ENCODE results near the gene R3HDM1. TPM values are rescaled to one million over a fixed set of nuclear protein-coding genes. Genes with fewer than 3 reads are reported as not detected.
"Not testable (repeated sequence)": the region's sequence is repeated elsewhere in the genome, so short reads cannot be mapped to it uniquely, and the experiment has no call there.

The R3HDM1 gene
- total RNA-seq, 2 experiments from 2014 or later: 61.9 to 73.1 TPM

DNA sequence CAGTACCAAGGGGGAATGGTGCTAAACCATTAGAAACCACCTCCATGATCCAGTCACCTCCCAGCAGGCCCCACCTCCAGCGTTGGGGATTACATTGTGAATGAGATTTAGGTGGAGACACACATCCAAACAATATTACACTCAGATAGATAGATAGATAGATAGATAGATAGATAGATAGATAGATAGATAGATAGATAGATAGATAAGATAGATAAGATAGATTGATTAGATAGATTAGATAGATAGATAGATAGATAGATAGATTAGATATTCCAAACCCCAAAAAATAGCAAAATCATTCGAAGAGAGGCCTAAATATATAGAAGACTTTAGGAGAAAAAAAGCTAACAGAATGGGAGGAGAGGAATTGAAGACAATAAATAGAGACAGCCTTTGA, 167.6 kb downstream of the R3HDM1 start:
- no peak overlapping the region for H3K4me3 Mint-ChIP-seq
- H3K27me3 Mint-ChIP-seq (ENCODE audit: low read depth): no peaks in the 10 kb centered on the region
- H3K4me1 Mint-ChIP-seq (ENCODE audit: low read depth): peaks cover 1% of the 10 kb centered on the region
- peaks cover 11% of the 10 kb centered on the region for H3K36me3 Mint-ChIP-seq (ENCODE audit: low read depth)
- no peaks in the 10 kb centered on the region for H3K9me3 Mint-ChIP-seq
- intact Hi-C loops (cut with micrococcal nuclease): no loop called here
- H3K27ac Mint-ChIP-seq: no peak overlapping the region
- CTCF ChIA-PET: no interaction called here
- DNase-seq: no peak

DNA sequence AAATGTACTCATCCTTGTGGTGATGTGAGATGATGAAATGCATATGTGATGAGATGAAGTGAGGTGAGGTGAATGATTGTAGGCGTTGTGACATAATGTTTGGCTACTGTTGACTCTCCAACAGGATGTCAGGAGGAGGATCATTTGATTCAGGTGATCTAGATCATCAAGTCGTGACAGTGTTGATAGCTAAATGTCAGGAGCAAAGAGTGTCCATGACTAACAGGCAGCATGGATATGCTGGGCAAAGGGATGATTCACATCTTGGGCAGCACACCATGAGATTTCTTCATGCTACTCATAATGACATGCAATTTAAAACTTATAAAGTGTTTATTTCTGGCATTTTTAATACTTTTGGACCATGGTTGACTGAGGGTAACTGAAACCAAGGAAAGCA, 170.2 kb downstream of the R3HDM1 start:
- H3K4me1 Mint-ChIP-seq (ENCODE audit: low read depth): no peaks in the 10 kb centered on the region
- CTCF ChIA-PET: interaction anchor here (1.2 kb wide), 1 partner anchor 12 kb away, joined by 3 read pairs; no protein-coding TSS in a partner anchor
- no peaks in the 10 kb centered on the region for H3K27me3 Mint-ChIP-seq (ENCODE audit: low read depth)
- H3K36me3 Mint-ChIP-seq (ENCODE audit: low read depth): no peaks in the 10 kb centered on the region
- no peak overlapping the region for H3K4me3 Mint-ChIP-seq
- H3K27ac Mint-ChIP-seq: no peak overlapping the region
- no peaks in the 10 kb centered on the region for H3K9me3 Mint-ChIP-seq
- intact Hi-C loops (cut with micrococcal nuclease): no loop called here
- DNase-seq: no peak

DNA sequence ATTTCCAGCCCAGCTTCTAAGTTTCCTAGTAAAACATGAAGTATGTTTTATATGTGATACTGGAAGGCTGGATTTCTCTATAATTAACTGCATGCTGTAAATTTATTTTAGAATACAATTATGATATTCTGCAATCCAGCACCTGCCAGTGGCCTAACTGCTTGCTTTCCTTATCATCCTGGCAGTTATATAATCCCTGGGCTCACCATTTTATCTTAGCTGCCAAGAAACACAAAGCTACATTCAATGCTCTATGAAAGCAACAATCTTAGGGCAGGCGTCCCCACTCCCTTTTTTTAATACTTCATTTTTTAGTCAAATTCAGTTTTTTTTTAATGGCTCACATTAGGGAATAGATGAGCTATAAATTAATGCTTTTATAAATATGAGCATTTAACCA, 172.0 kb downstream of the R3HDM1 start:
- DNase-seq: no peak
- intact Hi-C loops (cut with micrococcal nuclease): no loop called here
- CTCF ChIA-PET: interaction anchor here (0.7 kb wide), 1 partner anchor 699 kb away, joined by 3 read pairs; no protein-coding TSS in a partner anchor
- no peaks in the 10 kb centered on the region for H3K27me3 Mint-ChIP-seq (ENCODE audit: low read depth)
- no peaks in the 10 kb centered on the region for H3K9me3 Mint-ChIP-seq
- H3K4me1 Mint-ChIP-seq (ENCODE audit: low read depth): no peaks in the 10 kb centered on the region
- H3K36me3 Mint-ChIP-seq (ENCODE audit: low read depth): no peaks in the 10 kb centered on the region
- no peak overlapping the region for H3K4me3 Mint-ChIP-seq
- no peak overlapping the region for H3K27ac Mint-ChIP-seq

DNA sequence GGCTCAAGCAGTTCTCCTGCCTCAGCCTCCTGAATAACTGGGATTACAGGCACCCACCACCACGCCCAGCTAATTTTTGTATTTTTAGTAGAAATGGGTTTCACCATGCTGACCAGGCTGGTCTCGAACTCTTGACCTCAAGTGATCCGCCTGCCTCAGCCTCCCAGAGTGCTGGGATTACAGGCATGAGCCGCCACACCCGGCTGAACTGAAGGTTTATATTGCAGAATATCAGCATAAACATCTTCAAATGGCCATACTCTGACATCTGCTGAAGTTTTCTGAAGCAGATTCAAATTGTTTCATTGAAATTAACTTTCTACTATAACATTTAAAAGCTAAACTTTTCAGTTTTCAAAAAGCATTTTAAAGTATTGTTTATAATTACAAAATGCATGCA, 172.8 kb downstream of the R3HDM1 start:
- H3K27ac Mint-ChIP-seq; DNase-seq; H3K4me1 Mint-ChIP-seq (ENCODE audit: low read depth); H3K27me3 Mint-ChIP-seq (ENCODE audit: low read depth); H3K4me3 Mint-ChIP-seq; H3K9me3 Mint-ChIP-seq; H3K36me3 Mint-ChIP-seq (ENCODE audit: low read depth); intact Hi-C loops (cut with micrococcal nuclease): not testable (repeated sequence)
- CTCF ChIA-PET: interaction anchor here (0.6 to 0.7 kb wide), 2 partner anchors 525 to 715 kb away, joined by 3 read pairs; no protein-coding TSS in a partner anchor

DNA sequence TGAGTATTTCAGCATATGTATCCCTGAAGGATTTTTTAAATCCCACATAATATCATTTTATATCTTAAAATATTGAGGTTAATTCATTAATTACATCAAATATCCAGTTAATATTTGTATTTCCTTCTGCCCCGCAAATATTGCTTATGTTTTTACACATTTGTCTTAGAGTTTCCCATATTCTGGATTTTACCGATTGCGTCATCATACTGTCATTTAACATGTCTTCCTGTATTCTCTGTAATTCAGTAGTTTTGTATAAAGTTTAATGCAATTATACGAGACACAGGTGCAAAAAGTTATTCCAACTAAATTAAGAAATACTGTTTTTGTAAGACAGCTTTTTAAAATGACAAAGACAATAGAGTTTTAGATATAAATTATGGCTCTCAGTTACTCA, 176.9 kb downstream of the R3HDM1 start:
- Mint-ChIP-seq H3K4me3 (no peak overlapping the region), H3K27ac (no peak overlapping the region), H3K4me1 (ENCODE audit: low read depth) (no peaks in the 10 kb centered on the region), H3K36me3 (ENCODE audit: low read depth) (peaks cover 4% of the 10 kb centered on the region), H3K9me3 (no peaks in the 10 kb centered on the region), H3K27me3 (ENCODE audit: low read depth) (no peaks in the 10 kb centered on the region)
- no peak for DNase-seq
- CTCF ChIA-PET: interaction anchor here (0.7 to 4.3 kb wide), 6 partner anchors 49 to 703 kb away, joined by 3 to 36 read pairs (median 10); no protein-coding TSS in a partner anchor
- intact Hi-C loops (cut with micrococcal nuclease): no loop called here

DNA sequence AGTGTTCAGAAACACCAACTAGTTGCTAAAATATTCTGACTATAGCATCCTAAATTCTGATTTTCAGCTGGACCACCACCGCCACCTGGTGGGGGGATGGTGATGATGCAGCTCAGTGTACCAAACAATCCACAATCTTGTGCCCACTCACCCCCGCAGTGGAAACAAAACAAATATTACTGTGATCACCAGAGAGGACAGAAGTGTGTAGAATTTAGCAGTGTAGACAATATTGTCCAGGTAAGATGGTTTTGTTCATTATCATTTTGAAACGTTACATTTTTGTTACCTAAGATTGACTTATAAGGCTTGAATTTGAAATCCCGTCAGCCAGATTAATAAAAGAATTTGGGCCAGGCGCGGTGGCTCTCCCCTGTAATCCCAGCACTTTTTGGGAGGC, 178.7 kb downstream of the R3HDM1 start:
- H3K36me3 Mint-ChIP-seq (ENCODE audit: low read depth): peaks cover 6% of the 10 kb centered on the region
- CTCF ChIA-PET: interaction anchor here (0.5 to 4.3 kb wide), 27 partner anchors 13 to 722 kb away, joined by 3 to 36 read pairs (median 4); partner anchors contain the start of genes R3HDM1 and ZRANB3
- H3K4me1 Mint-ChIP-seq (ENCODE audit: low read depth): no peaks in the 10 kb centered on the region
- H3K27ac Mint-ChIP-seq: no peak overlapping the region
- H3K27me3 Mint-ChIP-seq (ENCODE audit: low read depth): no peaks in the 10 kb centered on the region
- DNase-seq: peak; percentile 82
- intact Hi-C loops (cut with micrococcal nuclease): loop anchor here (1.0 to 5.0 kb wide), 5 partner anchors 179 to 721 kb away; partner anchors contain the start of genes R3HDM1 and ZRANB3
- H3K9me3 Mint-ChIP-seq: no peaks in the 10 kb centered on the region
- H3K4me3 Mint-ChIP-seq: no peak overlapping the region

DNA sequence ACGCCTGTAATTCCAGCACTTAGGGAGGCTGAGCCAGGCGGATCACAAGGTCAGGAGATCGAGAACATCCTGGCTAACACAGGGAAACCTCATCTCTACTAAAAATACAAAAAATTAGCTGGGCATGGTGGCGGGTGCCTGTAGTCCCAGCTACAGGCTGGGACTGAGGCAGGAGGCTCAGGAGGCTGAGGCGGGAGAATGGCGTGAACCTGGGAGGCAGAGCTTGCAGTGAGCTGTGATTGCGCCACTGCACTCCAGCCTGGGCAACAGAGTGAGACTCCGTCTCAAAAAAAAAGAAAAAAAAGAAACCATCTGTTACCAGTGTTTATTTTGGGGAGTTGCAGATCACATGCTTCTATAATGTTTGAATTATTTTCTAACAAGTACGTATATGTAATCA, 183.8 kb downstream of the R3HDM1 start:
- H3K4me1 Mint-ChIP-seq (ENCODE audit: low read depth); H3K36me3 Mint-ChIP-seq (ENCODE audit: low read depth); H3K27ac Mint-ChIP-seq; H3K4me3 Mint-ChIP-seq; intact Hi-C loops (cut with micrococcal nuclease); H3K9me3 Mint-ChIP-seq; CTCF ChIA-PET; DNase-seq; H3K27me3 Mint-ChIP-seq (ENCODE audit: low read depth): not testable (repeated sequence)

DNA sequence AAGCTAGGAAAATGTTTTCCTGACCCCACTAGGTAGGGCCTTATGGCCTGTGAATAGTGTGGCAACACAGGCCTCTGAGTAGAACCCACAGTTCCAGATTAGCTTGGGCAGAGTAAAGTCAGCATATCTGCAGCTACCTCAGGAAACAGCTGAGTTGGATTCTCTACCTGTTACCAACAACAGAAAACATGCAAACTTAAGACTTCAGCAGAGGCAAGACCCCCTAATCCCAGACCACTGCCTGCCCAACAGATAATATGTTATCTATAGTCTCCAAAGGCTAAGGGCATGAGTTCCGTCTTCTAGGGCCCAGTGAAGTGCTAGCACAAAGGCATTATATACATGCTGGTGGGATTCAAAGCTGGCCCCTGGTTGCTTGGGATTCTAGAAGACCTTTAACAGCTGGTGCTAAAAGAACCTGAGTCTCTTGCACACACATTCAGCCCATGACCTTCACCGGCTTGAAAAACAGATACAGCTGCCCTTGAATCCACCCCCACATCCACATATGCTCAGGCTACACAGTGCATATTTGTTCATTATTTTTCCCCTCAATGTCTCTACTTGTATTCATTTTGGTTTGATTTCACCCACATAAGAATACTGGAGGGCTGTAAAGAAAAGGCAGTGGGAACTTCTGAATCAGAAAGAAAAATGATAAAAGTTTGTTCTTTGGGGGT, 196.9 kb downstream of the R3HDM1 start:
- H3K27me3 Mint-ChIP-seq (ENCODE audit: low read depth): no peaks in the 10 kb centered on the region
- no peak for DNase-seq
- no peaks in the 10 kb centered on the region for H3K9me3 Mint-ChIP-seq
- no peak overlapping the region for H3K4me3 Mint-ChIP-seq
- intact Hi-C loops (cut with micrococcal nuclease): no loop called here
- H3K4me1 Mint-ChIP-seq (ENCODE audit: low read depth): no peaks in the 10 kb centered on the region
- CTCF ChIA-PET: interaction anchor here (0.5 to 1.0 kb wide), 3 partner anchors 18 to 69 kb away, joined by 3 read pairs; no protein-coding TSS in a partner anchor
- peaks cover 12% of the 10 kb centered on the region for H3K36me3 Mint-ChIP-seq (ENCODE audit: low read depth)
- H3K27ac Mint-ChIP-seq: no peak overlapping the region

DNA sequence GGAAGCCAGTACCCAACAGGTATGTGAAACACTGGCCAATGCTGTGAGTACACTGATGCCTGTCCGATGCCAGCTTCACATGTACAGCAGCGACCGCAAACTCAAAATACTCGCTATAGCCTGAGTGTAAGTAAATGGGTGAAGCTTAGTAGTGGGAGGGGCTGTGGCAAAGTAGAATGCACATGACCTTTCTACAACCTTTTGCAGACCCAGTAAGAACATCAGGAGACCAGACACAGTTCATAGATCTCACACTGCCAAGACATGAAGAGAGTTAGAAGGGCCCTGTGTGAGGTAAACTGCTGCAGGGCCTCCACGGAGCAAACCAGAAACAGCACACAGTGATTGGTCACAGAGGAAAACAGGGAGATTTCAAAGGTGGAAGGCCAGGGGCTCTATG, 201.3 kb downstream of the R3HDM1 start:
- Mint-ChIP-seq H3K9me3 (no peaks in the 10 kb centered on the region), H3K4me1 (ENCODE audit: low read depth) (no peaks in the 10 kb centered on the region), H3K27me3 (ENCODE audit: low read depth) (no peaks in the 10 kb centered on the region), H3K27ac (no peak overlapping the region), H3K36me3 (ENCODE audit: low read depth) (no peaks in the 10 kb centered on the region), H3K4me3 (no peak overlapping the region)
- intact Hi-C loops (cut with micrococcal nuclease): no loop called here
- CTCF ChIA-PET: interaction anchor here (1.7 kb wide), 1 partner anchor 23 kb away, joined by 6 read pairs; no protein-coding TSS in a partner anchor
- no peak for DNase-seq

DNA sequence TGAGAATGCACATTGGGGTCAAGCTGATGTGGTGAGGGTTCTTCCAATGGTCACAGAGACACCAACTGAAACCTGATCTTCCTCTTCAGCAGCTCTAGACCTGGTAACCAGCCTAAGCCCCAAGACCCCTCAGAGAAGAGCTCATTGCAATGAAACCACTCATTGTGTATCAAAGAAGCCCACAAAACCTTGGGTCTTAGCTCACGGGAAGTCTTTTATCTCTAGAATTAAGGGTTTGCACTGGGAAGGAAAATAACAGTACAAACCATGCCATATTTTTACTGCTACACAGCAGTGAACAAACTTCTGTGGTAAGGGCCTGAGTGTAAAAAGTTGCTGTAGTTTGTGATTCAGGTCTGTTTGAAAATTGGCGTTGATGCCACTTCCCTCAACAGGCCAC, 201.8 kb downstream of the R3HDM1 start:
- CTCF ChIA-PET: interaction anchor here (1.7 kb wide), 1 partner anchor 24 kb away, joined by 6 read pairs; no protein-coding TSS in a partner anchor
- H3K36me3 Mint-ChIP-seq (ENCODE audit: low read depth): no peaks in the 10 kb centered on the region
- no peak overlapping the region for H3K27ac Mint-ChIP-seq
- DNase-seq: no peak
- no peak overlapping the region for H3K4me3 Mint-ChIP-seq
- no peaks in the 10 kb centered on the region for H3K4me1 Mint-ChIP-seq (ENCODE audit: low read depth)
- H3K27me3 Mint-ChIP-seq (ENCODE audit: low read depth): no peaks in the 10 kb centered on the region
- intact Hi-C loops (cut with micrococcal nuclease): no loop called here
- H3K9me3 Mint-ChIP-seq: no peaks in the 10 kb centered on the region

DNA sequence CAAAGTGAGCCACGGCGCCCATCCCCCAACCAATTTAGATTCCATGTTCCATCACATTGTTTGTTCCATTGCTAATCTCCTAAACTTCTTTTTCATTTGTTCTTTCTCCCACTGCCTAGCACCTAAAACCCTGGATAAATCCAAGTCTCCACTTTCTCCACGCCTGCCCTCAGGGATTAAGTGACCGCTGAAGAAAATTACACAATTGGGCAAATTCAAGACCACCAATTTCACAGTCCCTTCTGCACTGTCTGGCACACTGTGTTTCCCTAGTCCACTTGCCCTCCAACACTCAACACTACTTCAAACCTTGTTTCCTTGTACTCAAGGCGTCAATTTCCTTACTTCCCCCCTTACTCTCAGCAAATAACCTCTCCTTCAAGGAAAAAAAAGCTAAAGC, 205.3 kb downstream of the R3HDM1 start:
- CTCF ChIA-PET: no interaction called here
- no peaks in the 10 kb centered on the region for H3K9me3 Mint-ChIP-seq
- intact Hi-C loops (cut with micrococcal nuclease): no loop called here
- no peak overlapping the region for H3K4me3 Mint-ChIP-seq
- H3K4me1 Mint-ChIP-seq (ENCODE audit: low read depth): peaks cover 2% of the 10 kb centered on the region
- no peaks in the 10 kb centered on the region for H3K36me3 Mint-ChIP-seq (ENCODE audit: low read depth)
- no peaks in the 10 kb centered on the region for H3K27me3 Mint-ChIP-seq (ENCODE audit: low read depth)
- DNase-seq: no peak
- no peak overlapping the region for H3K27ac Mint-ChIP-seq

DNA sequence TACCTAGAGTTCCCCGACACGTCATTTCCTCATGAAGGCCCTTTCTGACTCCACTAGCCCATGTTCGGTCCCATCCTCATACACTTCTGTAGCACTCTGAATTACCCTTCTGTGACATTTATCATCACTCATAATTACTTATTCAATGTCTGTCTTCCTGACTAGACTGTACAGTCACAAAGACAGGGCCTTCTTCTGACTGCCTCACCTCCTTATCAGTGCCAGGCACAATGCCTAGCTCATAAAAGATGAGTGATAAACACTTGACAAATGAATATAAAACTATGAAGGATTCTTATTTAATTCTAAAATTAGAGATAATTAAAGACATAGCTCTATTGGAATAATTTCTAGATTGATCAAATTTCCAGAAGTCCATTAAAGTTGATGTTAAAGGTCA, 208.9 kb downstream of the R3HDM1 start:
- H3K27me3 Mint-ChIP-seq (ENCODE audit: low read depth): no peaks in the 10 kb centered on the region
- no peaks in the 10 kb centered on the region for H3K9me3 Mint-ChIP-seq
- no peak for DNase-seq
- H3K36me3 Mint-ChIP-seq (ENCODE audit: low read depth): peaks cover 5% of the 10 kb centered on the region
- CTCF ChIA-PET: interaction anchor here (1.1 to 1.7 kb wide), 2 partner anchors 13 to 57 kb away, joined by 5 to 6 read pairs; no protein-coding TSS in a partner anchor
- intact Hi-C loops (cut with micrococcal nuclease): loop anchor here (5.0 kb wide), 3 partner anchors 247 to 587 kb away; partner anchors contain the start of gene DARS1
- no peak overlapping the region for H3K27ac Mint-ChIP-seq
- no peak overlapping the region for H3K4me3 Mint-ChIP-seq
- H3K4me1 Mint-ChIP-seq (ENCODE audit: low read depth): peaks cover 22% of the 10 kb centered on the region

DNA sequence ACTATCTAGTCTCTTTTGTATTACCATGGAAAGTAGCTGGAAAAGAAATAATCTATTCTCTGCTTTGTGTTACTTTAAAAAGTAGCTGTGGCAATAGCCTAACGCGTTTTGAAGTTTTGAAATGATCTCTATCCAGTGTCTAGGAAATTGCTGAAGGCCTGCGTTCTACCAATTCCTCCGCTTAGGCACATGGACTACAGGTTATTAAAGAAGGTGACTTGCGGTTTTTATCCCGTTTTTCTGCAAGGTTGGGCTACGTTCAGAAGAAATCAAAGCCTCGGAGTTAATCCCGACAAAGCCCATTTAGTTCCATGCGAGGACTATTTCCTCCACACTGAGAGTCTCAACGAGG, 209.7 kb downstream of the R3HDM1 start:
- Mint-ChIP-seq H3K9me3 (no peaks in the 10 kb centered on the region), H3K4me3 (no peak overlapping the region), H3K4me1 (ENCODE audit: low read depth) (peaks cover 24% of the 10 kb centered on the region), H3K27me3 (ENCODE audit: low read depth) (no peaks in the 10 kb centered on the region), H3K36me3 (ENCODE audit: low read depth) (peaks cover 9% of the 10 kb centered on the region), H3K27ac (no peak overlapping the region)
- CTCF ChIA-PET: interaction anchor here (1.1 to 1.7 kb wide), 2 partner anchors 14 to 56 kb away, joined by 5 to 6 read pairs; no protein-coding TSS in a partner anchor
- no peak for DNase-seq
- intact Hi-C loops (cut with micrococcal nuclease): loop anchor here (1.0 to 5.0 kb wide), 12 partner anchors 52 to 823 kb away; partner anchors contain the start of genes CCNT2, DARS1, MCM6 and RAB3GAP1
